Esophagus squamous epithelium (tissue), 5 donors: ENCODE data around the gene BLOC1S5. TPM values are rescaled to one million over a fixed set of nuclear protein-coding genes. Genes with fewer than 3 reads are reported as not detected.
"Not testable (repeated sequence)": the region's sequence is repeated elsewhere in the genome, so short reads cannot be mapped to it uniquely, and the experiment has no call there.

Experiments used
- DNase-seq: peaks from one replicate; lab custom pipeline; 2025; lab: John Stamatoyannopoulos, UW
- H3K27ac ChIP-seq, 4 donors: fragments of 200-600 bp; sonication (generic); one replicate each; pipeline ENCODE4 v1.5.1; 2016 to 2019; ENCODE audit warnings: mild to moderate bottlenecking in 1 of 4
- H3K27me3 ChIP-seq, 4 donors: fragments of 200-600 bp; sonication (generic); 1 replicate in 3 of 4; 2 replicates in 1 of 4; pipeline versions ENCODE4 v1.5.1 to v1.6.0; 2017 to 2021; ENCODE audit warnings: antibody characterized with exemption in 1 of 4
- H3K36me3 ChIP-seq, 3 donors: fragments of 200-600 bp; sonication (generic); one replicate each; pipeline ENCODE4 v1.5.1; 2016 to 2019
- H3K4me1 ChIP-seq, 3 donors: fragments of 200-600 bp; sonication (generic); one replicate each; pipeline ENCODE4 v1.5.1; 2017 to 2019
- H3K4me3 ChIP-seq, 4 donors: fragments of 200-600 bp; sonication (generic); 1 replicate in 3 of 4; 2 replicates in 1 of 4; pipeline ENCODE4 v1.5.1; 2016 to 2019; ENCODE audit warnings: mild to moderate bottlenecking in 2 of 4, moderate library complexity in 1 of 4
- H3K9me3 ChIP-seq, 3 donors: fragments of 200-600 bp; sonication (generic); one replicate each; pipeline ENCODE4 v1.5.1; 2016 to 2019
- CTCF ChIP-seq, 6 experiments: fragments of 450-650 bp in 4 of 6; fragments of 200-600 bp in 2 of 6; sonication (generic) in 2 of 6; IDR thresholded peaks; one replicate each; pipeline ENCODE4 v1.5.1; 2016 to 2019; ENCODE audit warnings: antibody characterized with exemption in 6 of 6, mild to moderate bottlenecking in 4 of 6, moderate library complexity in 4 of 6
- POLR2A ChIP-seq, 4 donors: fragments of 450-650 bp; IDR thresholded peaks; one replicate each; pipeline ENCODE4 v1.6.1; 2017; ENCODE audit warnings: antibody characterized with exemption in 4 of 4, mild to moderate bottlenecking in 4 of 4, moderate library complexity in 3 of 4
- WGBS, 2 donors: methylation state at CpG; one replicate each; pipeline ENCODE4 v1.1.5; 2018; 5-methylcytosine and 5-hydroxymethylcytosine counted together
- intact Hi-C: fragments of 100-400 bp; cut with DNase I; formaldehyde crosslinking; loops from one replicate; pipeline ENCODE4 v1.15.0; 2022
- total RNA-seq, 4 donors: library from RNA; depleted of rRNA; stranded (reverse); fragments of >200 nt; gene quantifications; one replicate each; pipeline ENCODE4 v1.1.0, GENCODE V29; 2016
- donor health status: DM: yes; HTN: yes; CAD: no.

The BLOC1S5 gene
- total RNA-seq, 4 donors from 2014 or later, result 4.1 to 12.4 (median 9.0) TPM

GRCh38 chr6:8041913-8042583, 22.1 kb downstream of the BLOC1S5 start:
- 88 to 91% methylated on average over 9 of the region's 9 CpGs for WGBS, 2 donors
- H3K27me3 ChIP-seq, result no peaks in the 10 kb centered on the region
- DNase-seq, result no peak
- no peaks in the 10 kb centered on the region for H3K9me3 ChIP-seq
- TF ChIP-seq POLR2A (IDR thresholded peaks at IDR 0.05) (no peak), CTCF (IDR thresholded peaks at IDR 0.05) (no peak)
- H3K4me3 ChIP-seq, result no peak overlapping the region
- intact Hi-C loops, result no loop called here
- H3K36me3 ChIP-seq, result peaks cover 0 to 37% (median 4%) of the 10 kb centered on the region in 3 donors
- H3K4me1 ChIP-seq, result no peaks in the 10 kb centered on the region
- H3K27ac ChIP-seq, result no peak overlapping the region

DNA sequence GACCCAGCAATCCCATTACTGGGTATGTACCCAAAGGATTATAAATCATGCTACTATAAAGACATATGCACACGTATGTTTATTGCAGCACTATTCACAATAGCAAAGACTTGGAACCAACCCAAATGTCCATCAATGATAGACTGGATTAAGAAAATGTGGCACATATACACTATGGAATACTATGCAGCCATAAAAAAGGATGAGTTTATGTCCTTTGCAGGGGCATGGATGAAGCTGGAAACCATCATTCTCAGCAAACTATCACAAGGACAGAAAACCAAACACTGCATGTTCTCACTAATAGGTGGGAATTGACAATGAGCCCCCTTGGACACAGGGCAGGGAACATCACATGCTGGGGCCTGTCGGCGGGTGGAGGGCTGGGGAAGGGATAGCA, 30.1 kb downstream of the BLOC1S5 start:
- intact Hi-C loops, H3K27me3 ChIP-seq, H3K9me3 ChIP-seq, H3K4me1 ChIP-seq, H3K27ac ChIP-seq, DNase-seq, H3K4me3 ChIP-seq: not testable (repeated sequence)
- WGBS, 2 donors, result 83 to 100% methylated on average over 2 to 3 of the region's 3 CpGs
- peaks cover 0 to 16% (median 0%) of the 10 kb centered on the region in 3 donors for H3K36me3 ChIP-seq

DNA sequence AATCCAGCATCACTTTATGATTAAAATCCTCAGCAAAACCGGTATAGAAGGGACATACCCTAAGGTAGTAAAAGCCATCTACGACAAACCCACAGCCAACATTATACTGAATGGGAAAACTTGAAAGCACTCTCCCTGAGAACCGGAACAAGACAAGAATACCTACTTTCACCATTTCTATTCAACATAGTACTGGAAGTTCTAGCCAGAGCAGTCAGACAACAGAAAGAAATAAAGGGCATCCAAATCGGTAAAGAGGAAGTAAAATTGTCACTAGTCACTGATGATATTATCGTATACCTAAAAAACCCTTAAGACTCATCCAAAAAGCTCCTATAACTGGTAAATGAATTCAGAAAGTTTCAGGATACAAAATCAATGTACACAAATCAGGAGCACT, 33.3 kb downstream of the BLOC1S5 start:
- TF ChIP-seq POLR2A (IDR thresholded peaks at IDR 0.05) (no peak), CTCF (IDR thresholded peaks at IDR 0.05) (no peak)
- Histone ChIP-seq H3K4me3 (no peak overlapping the region), H3K36me3 (peaks cover 0 to 10% (median 0%) of the 10 kb centered on the region in 3 donors), H3K4me1 (peaks cover 0 to 4% (median 2%) of the 10 kb centered on the region in 3 donors), H3K9me3 (no peaks in the 10 kb centered on the region), H3K27me3 (no peaks in the 10 kb centered on the region), H3K27ac (no peak overlapping the region)
- DNase-seq, result no peak
- intact Hi-C loops, result no loop called here
- whole genome bisulfite sequencing, 2 donors, result 80 to 88% methylated on average over 5 of the region's 5 CpGs

DNA sequence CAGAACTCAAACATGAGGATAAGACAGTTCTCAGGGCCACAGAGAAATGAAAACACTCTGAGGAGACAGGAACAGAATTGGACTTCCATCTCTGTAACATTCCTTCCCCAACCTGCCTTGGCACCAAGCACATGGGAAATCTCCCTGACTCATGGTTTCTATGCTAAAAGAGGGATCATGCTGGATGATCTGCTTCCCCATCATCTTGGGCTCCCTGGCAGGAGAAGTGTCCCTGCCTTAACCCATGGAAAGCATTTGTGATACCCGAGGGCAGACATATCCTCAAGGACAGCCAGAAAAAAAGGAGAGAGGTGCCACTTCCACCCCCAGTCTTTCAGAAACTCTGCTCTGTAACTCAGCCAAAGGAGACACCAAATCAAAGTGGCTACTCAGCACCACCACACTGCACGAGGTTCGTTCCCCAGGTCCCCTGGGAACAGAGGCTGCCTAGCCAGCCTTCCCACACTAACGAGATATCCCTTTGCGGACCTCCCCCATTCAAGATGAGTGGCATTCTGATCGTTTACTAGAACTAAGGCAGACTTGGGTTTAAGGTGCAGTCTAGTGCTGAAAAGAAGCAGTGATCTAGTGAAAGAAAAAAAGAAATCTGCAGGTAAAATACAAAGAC, 34.8 kb downstream of the BLOC1S5 start:
- WGBS, 2 donors, result 40 to 51% methylated on average over 5 of the region's 6 CpGs
- Histone ChIP-seq H3K9me3 (no peaks in the 10 kb centered on the region), H3K4me1 (peaks cover 0 to 4% (median 2%) of the 10 kb centered on the region in 3 donors), H3K36me3 (peaks cover 0 to 16% (median 0%) of the 10 kb centered on the region in 3 donors), H3K4me3 (no peak overlapping the region), H3K27ac (no peak overlapping the region), H3K27me3 (no peaks in the 10 kb centered on the region)
- TF ChIP-seq CTCF (IDR thresholded peaks at IDR 0.05) (no peak), POLR2A (IDR thresholded peaks at IDR 0.05) (no peak)
- intact Hi-C loops, result no loop called here
- no peak for DNase-seq

GRCh38 chr6:8027965-8028651, 36.1 kb downstream of the BLOC1S5 start:
- Histone ChIP-seq H3K27me3 (no peaks in the 10 kb centered on the region), H3K4me3 (no peak overlapping the region), H3K27ac (peak overlapping the region in 1 of 4 donors; percentile 19), H3K9me3 (no peaks in the 10 kb centered on the region), H3K4me1 (peaks cover 0 to 4% (median 2%) of the 10 kb centered on the region in 3 donors), H3K36me3 (peaks cover 0 to 20% (median 0%) of the 10 kb centered on the region in 3 donors)
- intact Hi-C loops, result no loop called here
- no peak for DNase-seq
- TF ChIP-seq CTCF (IDR thresholded peaks at IDR 0.05), result no peak
- TF ChIP-seq POLR2A (IDR thresholded peaks at IDR 0.05), result no peak
- WGBS, 2 donors, result 46 to 69% methylated on average over 2 of the region's 2 CpGs
